GM23338 (cell line): Measurements from ENCODE around the gene UXS1. TPM values are rescaled to one million over a fixed set of nuclear protein-coding genes. Genes with fewer than 3 reads are reported as not detected.

Experiments used
- ATAC-seq: fragments of 200-7000 bp; cut with Tn5 transposase; 3 replicates; pipeline ENCODE4 v1.9.1; 2020
- DNase-seq: peaks from one replicate; pipeline ENCODE4 v3.0.0-alpha.2; 2015; ENCODE audit warnings: low spot score
- H2AFZ ChIP-seq: fragments of 200-600 bp; sonication (generic); 2 replicates; pipeline ENCODE4 v1.8.0; 2016; ENCODE audit warnings: antibody characterized with exemption, mild to moderate bottlenecking, moderate library complexity
- H3F3A ChIP-seq: fragments of 200-600 bp; sonication (generic); replicated peaks from 2 replicates; pipeline ENCODE4 v1.8.0; 2017; ENCODE audit warnings: antibody characterized with exemption, mixed run types, low read depth
- H3K27ac ChIP-seq: fragments of 200-600 bp; sonication (generic); 2 replicates; pipeline ENCODE4 v1.6.1; 2016; ENCODE audit warnings: low read depth
- H3K27me3 ChIP-seq: fragments of 200-600 bp; sonication (generic); 2 replicates; pipeline ENCODE4 v1.8.0; 2016; ENCODE audit warnings: mild to moderate bottlenecking, mixed run types, moderate library complexity; ENCODE audit not compliant: insufficient read depth
- H3K36me3 ChIP-seq: fragments of 200-600 bp; sonication (generic); 2 replicates; pipeline ENCODE4 v1.8.0; 2016; ENCODE audit warnings: mild to moderate bottlenecking; ENCODE audit not compliant: insufficient read depth
- H3K4me1 ChIP-seq: fragments of 200-600 bp; sonication (generic); 2 replicates; pipeline ENCODE4 v1.8.0; 2016; ENCODE audit warnings: mild to moderate bottlenecking, moderate library complexity; ENCODE audit not compliant: insufficient read depth
- H3K4me2 ChIP-seq: fragments of 200-600 bp; sonication (generic); 2 replicates; pipeline ENCODE4 v1.7.1; 2017; ENCODE audit warnings: mixed run types
- H3K4me3 ChIP-seq: fragments of 200-600 bp; sonication (generic); 2 replicates; pipeline ENCODE4 v1.6.1; 2016; ENCODE audit warnings: mixed run types
- H3K79me2 ChIP-seq: fragments of 200-600 bp; sonication (generic); replicated peaks from 2 replicates; pipeline ENCODE4 v1.8.0; 2017; ENCODE audit warnings: mild to moderate bottlenecking; ENCODE audit not compliant: insufficient read depth
- H3K9me2 ChIP-seq: fragments of 200-600 bp; sonication (generic); 2 replicates; pipeline ENCODE4 v1.8.0; 2017; ENCODE audit not compliant: insufficient read depth
- H4K20me1 ChIP-seq: fragments of 200-600 bp; sonication (generic); replicated peaks from 2 replicates; pipeline ENCODE4 v1.8.0; 2017; ENCODE audit warnings: mild to moderate bottlenecking; ENCODE audit not compliant: insufficient read depth
- H3K27ac Mint-ChIP-seq: 2 replicates; pipeline ENCODE4 v1.8.0; 2020; ENCODE audit warnings: inconsistent platforms, mild to moderate bottlenecking, moderate library complexity, mixed read lengths
- H3K27me3 Mint-ChIP-seq: 3 replicates; pipeline ENCODE4 v1.8.0; 2022; ENCODE audit warnings: low read depth, mild to moderate bottlenecking, moderate library complexity, mixed read lengths, inconsistent platforms; ENCODE audit not compliant: insufficient read depth, poor library complexity
- H3K36me3 Mint-ChIP-seq: 3 replicates; pipeline ENCODE4 v1.8.0; 2021; ENCODE audit warnings: low read depth, mild to moderate bottlenecking, inconsistent platforms, moderate library complexity, mixed read lengths
- H3K4me1 Mint-ChIP-seq: 3 replicates; pipeline ENCODE4 v1.8.0; 2020; ENCODE audit warnings: mild to moderate bottlenecking, inconsistent platforms, mixed read lengths
- H3K4me3 Mint-ChIP-seq: 3 replicates; pipeline ENCODE4 v1.8.0; 2021; ENCODE audit warnings: moderate library complexity, mild to moderate bottlenecking, inconsistent platforms, mixed read lengths
- H3K9me3 Mint-ChIP-seq: 3 replicates; pipeline ENCODE4 v1.8.0; 2020; ENCODE audit warnings: moderate library complexity, mild to moderate bottlenecking, inconsistent platforms, mixed read lengths
- CREB1 ChIP-seq: fragments of 250-450 bp; sonication (Bioruptor Pico); IDR thresholded peaks from 2 replicates; pipeline ENCODE4 v1.5.0; 2020; ENCODE audit warnings: low read depth, mild to moderate bottlenecking, moderate library complexity
- EZH2 ChIP-seq: fragments of 200-600 bp; sonication (generic); IDR thresholded peaks from one replicate; pipeline ENCODE4 v1.8.0; 2017; ENCODE audit warnings: antibody characterized with exemption, mild to moderate bottlenecking, low read depth; ENCODE audit not compliant: unreplicated experiment
- EZH2phosphoT487 ChIP-seq: fragments of 200-600 bp; sonication (generic); IDR thresholded peaks from one replicate; pipeline ENCODE4 v1.8.1; 2018; ENCODE audit warnings: antibody characterized with exemption; ENCODE audit not compliant: unreplicated experiment
- JUNB ChIP-seq: IDR thresholded peaks from one replicate; pipeline ENCODE4 v1.6.1; 2016; ENCODE audit warnings: antibody characterized with exemption; ENCODE audit not compliant: unreplicated experiment
- NANOG ChIP-seq: IDR thresholded peaks from 2 replicates; pipeline ENCODE4 v1.6.1; 2016; ENCODE audit warnings: antibody characterized with exemption, borderline replicate concordance
- POLR2AphosphoS5 ChIP-seq: IDR thresholded peaks from 2 replicates; pipeline ENCODE4 v1.6.1; 2016; ENCODE audit warnings: antibody characterized with exemption, low read depth
- STAT1 ChIP-seq: IDR thresholded peaks from one replicate; pipeline ENCODE4 v1.6.1; 2016; ENCODE audit warnings: antibody characterized with exemption; ENCODE audit not compliant: unreplicated experiment
- ZNF114 ChIP-seq: fragments of 250-450 bp; sonication (Bioruptor Pico); IDR thresholded peaks from 2 replicates; pipeline ENCODE4 v1.5.0; 2020; ENCODE audit warnings: mild to moderate bottlenecking, moderate library complexity
- ZNF331 ChIP-seq: fragments of 250-450 bp; sonication (Bioruptor Pico); IDR thresholded peaks from 2 replicates; pipeline ENCODE4 v1.5.0; 2020; ENCODE audit warnings: low read depth, mild to moderate bottlenecking, moderate library complexity
- polyA plus RNA-seq: library from polyadenylated mRNA; unstranded; fragments of >200 nt; fragmentation: Nextera tagmentation; extraction: Ambion mirVana; gene quantifications from 2 replicates; pipeline ENCODE4 v1.2.1, GENCODE V29; 2016
- total RNA-seq: library from RNA; depleted of rRNA; stranded (reverse); fragments of >200 nt; shearing (Covaris generic); gene quantifications from 2 replicates; pipeline ENCODE4 v1.2.3, GENCODE V29; 2014
- TF ChIP-seq, protein P1 (sequence below): fragments of 250-450 bp; sonication (Bioruptor Pico); IDR thresholded peaks from 2 replicates; pipeline ENCODE4 v1.5.0; 2020; ENCODE audit warnings: mild to moderate bottlenecking, moderate library complexity
- TF ChIP-seq, protein P2 (sequence below), 2 experiments: fragments of 200-600 bp in 1 of 2; sonication (generic) in 1 of 2; conservative IDR thresholded peaks; 2 replicates each; pipeline versions ENCODE4 v1.5.1 to v1.6.1; 2016 to 2017; ENCODE audit warnings: antibody characterized with exemption in 2 of 2, low read depth in 2 of 2, mild to moderate bottlenecking in 2 of 2, moderate library complexity in 1 of 2
- TF ChIP-seq, protein P3 (sequence below): IDR thresholded peaks from 2 replicates; pipeline ENCODE4 v1.6.1; 2016; ENCODE audit warnings: antibody characterized with exemption
- TF ChIP-seq, protein P4 (sequence below): IDR thresholded peaks from one replicate; pipeline ENCODE4 v1.6.1; 2018; ENCODE audit warnings: antibody characterized with exemption; ENCODE audit not compliant: unreplicated experiment

Gene UXS1
- total and polyA plus RNA-seq, 2 experiments from 2014 or later: 48.7 to 131 TPM

DNA sequence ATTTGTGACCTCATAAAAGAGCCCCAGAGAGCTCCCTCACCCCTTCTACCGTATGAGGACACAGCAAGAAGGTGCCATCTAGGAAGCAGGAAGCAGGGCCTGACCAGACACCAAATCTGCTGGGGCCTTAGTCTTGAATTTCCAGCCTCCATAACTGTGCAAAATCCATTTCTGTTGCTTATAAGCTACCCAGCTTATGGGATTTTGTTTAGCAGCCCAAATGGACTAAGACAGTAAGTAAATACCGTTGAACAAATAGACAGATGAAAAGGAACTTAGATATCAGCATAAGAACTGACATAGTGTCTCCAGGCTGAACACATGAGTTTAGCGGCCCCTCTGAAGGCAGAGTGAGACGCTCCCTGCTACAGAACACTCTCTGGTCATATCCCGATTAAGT is 130.9 kb downstream of the UXS1 start:
- H2AFZ ChIP-seq: no peak overlapping the region
- no peak overlapping the region for H3K4me3 ChIP-seq
- DNase-seq (no peak), ATAC-seq (no peak)
- H3K36me3 ChIP-seq: no peaks in the 10 kb centered on the region
- Mint-ChIP-seq H3K4me3 (no peak overlapping the region), H3K27me3 (peaks cover 22% of the 10 kb centered on the region), H3K27ac (no peak overlapping the region), H3K4me1 (peaks cover 10% of the 10 kb centered on the region), H3K9me3 (no peaks in the 10 kb centered on the region), H3K36me3 (no peaks in the 10 kb centered on the region; the same call in 2 of the 3 replicates)
- H3K27me3 ChIP-seq: peaks cover 31% of the 10 kb centered on the region
- no peaks in the 10 kb centered on the region for H3K79me2 ChIP-seq
- no peaks in the 10 kb centered on the region for H4K20me1 ChIP-seq
- no peaks in the 10 kb centered on the region for H3K9me2 ChIP-seq
- H3K27ac ChIP-seq: no peak overlapping the region
- H3K4me2 ChIP-seq: no peak overlapping the region
- H3K4me1 ChIP-seq: peaks cover 9% of the 10 kb centered on the region
- TF ChIP-seq, protein P1, sequence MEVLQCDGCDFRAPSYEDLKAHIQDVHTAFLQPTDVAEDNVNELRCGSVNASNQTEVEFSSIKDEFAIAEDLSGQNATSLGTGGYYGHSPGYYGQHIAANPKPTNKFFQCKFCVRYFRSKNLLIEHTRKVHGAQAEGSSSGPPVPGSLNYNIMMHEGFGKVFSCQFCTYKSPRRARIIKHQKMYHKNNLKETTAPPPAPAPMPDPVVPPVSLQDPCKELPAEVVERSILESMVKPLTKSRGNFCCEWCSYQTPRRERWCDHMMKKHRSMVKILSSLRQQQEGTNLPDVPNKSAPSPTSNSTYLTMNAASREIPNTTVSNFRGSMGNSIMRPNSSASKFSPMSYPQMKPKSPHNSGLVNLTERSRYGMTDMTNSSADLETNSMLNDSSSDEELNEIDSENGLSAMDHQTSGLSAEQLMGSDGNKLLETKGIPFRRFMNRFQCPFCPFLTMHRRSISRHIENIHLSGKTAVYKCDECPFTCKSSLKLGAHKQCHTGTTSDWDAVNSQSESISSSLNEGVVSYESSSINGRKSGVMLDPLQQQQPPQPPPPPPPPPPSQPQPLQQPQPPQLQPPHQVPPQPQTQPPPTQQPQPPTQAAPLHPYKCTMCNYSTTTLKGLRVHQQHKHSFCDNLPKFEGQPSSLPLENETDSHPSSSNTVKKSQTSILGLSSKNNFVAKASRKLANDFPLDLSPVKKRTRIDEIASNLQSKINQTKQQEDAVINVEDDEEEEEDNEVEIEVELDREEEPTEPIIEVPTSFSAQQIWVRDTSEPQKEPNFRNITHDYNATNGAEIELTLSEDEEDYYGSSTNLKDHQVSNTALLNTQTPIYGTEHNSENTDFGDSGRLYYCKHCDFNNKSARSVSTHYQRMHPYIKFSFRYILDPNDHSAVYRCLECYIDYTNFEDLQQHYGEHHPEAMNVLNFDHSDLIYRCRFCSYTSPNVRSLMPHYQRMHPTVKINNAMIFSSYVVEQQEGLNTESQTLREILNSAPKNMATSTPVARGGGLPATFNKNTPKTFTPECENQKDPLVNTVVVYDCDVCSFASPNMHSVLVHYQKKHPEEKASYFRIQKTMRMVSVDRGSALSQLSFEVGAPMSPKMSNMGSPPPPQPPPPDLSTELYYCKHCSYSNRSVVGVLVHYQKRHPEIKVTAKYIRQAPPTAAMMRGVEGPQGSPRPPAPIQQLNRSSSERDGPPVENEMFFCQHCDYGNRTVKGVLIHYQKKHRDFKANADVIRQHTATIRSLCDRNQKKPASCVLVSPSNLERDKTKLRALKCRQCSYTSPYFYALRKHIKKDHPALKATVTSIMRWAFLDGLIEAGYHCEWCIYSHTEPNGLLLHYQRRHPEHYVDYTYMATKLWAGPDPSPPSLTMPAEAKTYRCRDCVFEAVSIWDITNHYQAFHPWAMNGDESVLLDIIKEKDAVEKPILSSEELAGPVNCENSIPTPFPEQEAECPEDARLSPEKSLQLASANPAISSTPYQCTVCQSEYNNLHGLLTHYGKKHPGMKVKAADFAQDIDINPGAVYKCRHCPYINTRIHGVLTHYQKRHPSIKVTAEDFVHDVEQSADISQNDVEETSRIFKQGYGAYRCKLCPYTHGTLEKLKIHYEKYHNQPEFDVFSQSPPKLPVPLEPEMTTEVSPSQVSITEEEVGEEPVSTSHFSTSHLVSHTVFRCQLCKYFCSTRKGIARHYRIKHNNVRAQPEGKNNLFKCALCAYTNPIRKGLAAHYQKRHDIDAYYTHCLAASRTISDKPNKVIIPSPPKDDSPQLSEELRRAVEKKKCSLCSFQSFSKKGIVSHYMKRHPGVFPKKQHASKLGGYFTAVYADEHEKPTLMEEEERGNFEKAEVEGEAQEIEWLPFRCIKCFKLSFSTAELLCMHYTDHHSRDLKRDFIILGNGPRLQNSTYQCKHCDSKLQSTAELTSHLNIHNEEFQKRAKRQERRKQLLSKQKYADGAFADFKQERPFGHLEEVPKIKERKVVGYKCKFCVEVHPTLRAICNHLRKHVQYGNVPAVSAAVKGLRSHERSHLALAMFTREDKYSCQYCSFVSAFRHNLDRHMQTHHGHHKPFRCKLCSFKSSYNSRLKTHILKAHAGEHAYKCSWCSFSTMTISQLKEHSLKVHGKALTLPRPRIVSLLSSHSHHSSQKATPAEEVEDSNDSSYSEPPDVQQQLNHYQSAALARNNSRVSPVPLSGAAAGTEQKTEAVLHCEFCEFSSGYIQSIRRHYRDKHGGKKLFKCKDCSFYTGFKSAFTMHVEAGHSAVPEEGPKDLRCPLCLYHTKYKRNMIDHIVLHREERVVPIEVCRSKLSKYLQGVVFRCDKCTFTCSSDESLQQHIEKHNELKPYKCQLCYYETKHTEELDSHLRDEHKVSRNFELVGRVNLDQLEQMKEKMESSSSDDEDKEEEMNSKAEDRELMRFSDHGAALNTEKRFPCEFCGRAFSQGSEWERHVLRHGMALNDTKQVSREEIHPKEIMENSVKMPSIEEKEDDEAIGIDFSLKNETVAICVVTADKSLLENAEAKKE (CRISPR knock-in tag): no peak
- TF ChIP-seq, protein P2, sequence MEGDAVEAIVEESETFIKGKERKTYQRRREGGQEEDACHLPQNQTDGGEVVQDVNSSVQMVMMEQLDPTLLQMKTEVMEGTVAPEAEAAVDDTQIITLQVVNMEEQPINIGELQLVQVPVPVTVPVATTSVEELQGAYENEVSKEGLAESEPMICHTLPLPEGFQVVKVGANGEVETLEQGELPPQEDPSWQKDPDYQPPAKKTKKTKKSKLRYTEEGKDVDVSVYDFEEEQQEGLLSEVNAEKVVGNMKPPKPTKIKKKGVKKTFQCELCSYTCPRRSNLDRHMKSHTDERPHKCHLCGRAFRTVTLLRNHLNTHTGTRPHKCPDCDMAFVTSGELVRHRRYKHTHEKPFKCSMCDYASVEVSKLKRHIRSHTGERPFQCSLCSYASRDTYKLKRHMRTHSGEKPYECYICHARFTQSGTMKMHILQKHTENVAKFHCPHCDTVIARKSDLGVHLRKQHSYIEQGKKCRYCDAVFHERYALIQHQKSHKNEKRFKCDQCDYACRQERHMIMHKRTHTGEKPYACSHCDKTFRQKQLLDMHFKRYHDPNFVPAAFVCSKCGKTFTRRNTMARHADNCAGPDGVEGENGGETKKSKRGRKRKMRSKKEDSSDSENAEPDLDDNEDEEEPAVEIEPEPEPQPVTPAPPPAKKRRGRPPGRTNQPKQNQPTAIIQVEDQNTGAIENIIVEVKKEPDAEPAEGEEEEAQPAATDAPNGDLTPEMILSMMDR (conservative IDR thresholded peaks at IDR 0.05; ENCODE audit: low read depth in 2 of 2): no peak
- TF ChIP-seq ZNF114 (CRISPR knock-in tag) (no peak), ZNF331 (no peak), EZH2 (no peak), EZH2phosphoT487 (no peak), STAT1 (no peak), POLR2AphosphoS5 (no peak), JUNB (no peak), NANOG (no peak), CREB1 (CRISPR knock-in tag) (no peak)
- TF ChIP-seq, protein P3, sequence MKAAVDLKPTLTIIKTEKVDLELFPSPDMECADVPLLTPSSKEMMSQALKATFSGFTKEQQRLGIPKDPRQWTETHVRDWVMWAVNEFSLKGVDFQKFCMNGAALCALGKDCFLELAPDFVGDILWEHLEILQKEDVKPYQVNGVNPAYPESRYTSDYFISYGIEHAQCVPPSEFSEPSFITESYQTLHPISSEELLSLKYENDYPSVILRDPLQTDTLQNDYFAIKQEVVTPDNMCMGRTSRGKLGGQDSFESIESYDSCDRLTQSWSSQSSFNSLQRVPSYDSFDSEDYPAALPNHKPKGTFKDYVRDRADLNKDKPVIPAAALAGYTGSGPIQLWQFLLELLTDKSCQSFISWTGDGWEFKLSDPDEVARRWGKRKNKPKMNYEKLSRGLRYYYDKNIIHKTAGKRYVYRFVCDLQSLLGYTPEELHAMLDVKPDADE: no peak
- TF ChIP-seq, protein P4, sequence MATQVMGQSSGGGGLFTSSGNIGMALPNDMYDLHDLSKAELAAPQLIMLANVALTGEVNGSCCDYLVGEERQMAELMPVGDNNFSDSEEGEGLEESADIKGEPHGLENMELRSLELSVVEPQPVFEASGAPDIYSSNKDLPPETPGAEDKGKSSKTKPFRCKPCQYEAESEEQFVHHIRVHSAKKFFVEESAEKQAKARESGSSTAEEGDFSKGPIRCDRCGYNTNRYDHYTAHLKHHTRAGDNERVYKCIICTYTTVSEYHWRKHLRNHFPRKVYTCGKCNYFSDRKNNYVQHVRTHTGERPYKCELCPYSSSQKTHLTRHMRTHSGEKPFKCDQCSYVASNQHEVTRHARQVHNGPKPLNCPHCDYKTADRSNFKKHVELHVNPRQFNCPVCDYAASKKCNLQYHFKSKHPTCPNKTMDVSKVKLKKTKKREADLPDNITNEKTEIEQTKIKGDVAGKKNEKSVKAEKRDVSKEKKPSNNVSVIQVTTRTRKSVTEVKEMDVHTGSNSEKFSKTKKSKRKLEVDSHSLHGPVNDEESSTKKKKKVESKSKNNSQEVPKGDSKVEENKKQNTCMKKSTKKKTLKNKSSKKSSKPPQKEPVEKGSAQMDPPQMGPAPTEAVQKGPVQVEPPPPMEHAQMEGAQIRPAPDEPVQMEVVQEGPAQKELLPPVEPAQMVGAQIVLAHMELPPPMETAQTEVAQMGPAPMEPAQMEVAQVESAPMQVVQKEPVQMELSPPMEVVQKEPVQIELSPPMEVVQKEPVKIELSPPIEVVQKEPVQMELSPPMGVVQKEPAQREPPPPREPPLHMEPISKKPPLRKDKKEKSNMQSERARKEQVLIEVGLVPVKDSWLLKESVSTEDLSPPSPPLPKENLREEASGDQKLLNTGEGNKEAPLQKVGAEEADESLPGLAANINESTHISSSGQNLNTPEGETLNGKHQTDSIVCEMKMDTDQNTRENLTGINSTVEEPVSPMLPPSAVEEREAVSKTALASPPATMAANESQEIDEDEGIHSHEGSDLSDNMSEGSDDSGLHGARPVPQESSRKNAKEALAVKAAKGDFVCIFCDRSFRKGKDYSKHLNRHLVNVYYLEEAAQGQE: no peak
- H3F3A ChIP-seq: 0 out of 2 replicates have a peak, but pooled peaks cover 3% of the 10 kb centered on the region
